ENCODE data around the gene NCOR2.

DNA sequence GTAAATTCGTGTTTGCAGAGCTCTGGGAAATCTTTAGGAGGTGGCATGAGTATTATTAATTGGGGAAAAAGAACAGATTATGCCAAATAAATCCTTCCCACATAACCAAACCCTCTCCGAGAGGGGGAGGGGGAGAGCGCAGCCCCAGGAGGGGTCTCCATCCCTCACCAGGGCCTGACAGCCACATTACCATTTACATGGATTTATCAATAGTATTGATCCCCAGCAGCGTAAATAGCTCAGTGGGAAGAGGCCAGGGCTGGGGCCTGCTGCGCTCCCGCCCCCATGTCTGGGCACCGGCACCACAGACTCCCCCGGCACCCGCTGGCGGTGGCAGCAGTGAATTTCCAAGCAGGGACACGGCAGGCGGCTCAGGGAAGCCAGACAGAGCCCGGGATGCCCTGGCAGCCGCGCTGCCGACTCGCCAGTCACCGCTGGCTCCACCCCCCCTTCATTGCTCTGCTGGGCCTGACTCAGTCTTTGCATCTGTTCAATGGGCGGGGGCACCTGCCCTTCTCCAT lies 2.4 kb downstream of the NCOR2 start:
- TF ChIP-seq POLR2A (IDR thresholded peaks at IDR 0.05) = no peak
- TF ChIP-seq, protein P1, sequence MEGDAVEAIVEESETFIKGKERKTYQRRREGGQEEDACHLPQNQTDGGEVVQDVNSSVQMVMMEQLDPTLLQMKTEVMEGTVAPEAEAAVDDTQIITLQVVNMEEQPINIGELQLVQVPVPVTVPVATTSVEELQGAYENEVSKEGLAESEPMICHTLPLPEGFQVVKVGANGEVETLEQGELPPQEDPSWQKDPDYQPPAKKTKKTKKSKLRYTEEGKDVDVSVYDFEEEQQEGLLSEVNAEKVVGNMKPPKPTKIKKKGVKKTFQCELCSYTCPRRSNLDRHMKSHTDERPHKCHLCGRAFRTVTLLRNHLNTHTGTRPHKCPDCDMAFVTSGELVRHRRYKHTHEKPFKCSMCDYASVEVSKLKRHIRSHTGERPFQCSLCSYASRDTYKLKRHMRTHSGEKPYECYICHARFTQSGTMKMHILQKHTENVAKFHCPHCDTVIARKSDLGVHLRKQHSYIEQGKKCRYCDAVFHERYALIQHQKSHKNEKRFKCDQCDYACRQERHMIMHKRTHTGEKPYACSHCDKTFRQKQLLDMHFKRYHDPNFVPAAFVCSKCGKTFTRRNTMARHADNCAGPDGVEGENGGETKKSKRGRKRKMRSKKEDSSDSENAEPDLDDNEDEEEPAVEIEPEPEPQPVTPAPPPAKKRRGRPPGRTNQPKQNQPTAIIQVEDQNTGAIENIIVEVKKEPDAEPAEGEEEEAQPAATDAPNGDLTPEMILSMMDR (IDR thresholded peaks at IDR 0.05) = no peak
